ENCODE data around the gene SIKE1. TPM values are rescaled to one million over a fixed set of nuclear protein-coding genes. Genes with fewer than 3 reads are reported as not detected.

The SIKE1 gene
- total RNA-seq, 1 experiment from 2014 or later, result 60.7 TPM

- TF ChIP-seq REST (IDR thresholded peaks at IDR 0.05; ENCODE audit: low read depth) (no peak), EZH2phosphoT487 (IDR thresholded peaks at IDR 0.05; ENCODE audit: borderline replicate concordance) (no peak), ELF1 (IDR thresholded peaks at IDR 0.05; ENCODE audit: borderline replicate concordance, low read depth) (no peak), SRF (IDR thresholded peaks at IDR 0.05; ENCODE audit: low read depth) (no peak), JUND (IDR thresholded peaks at IDR 0.05) (no peak), TCF7L2 (IDR thresholded peaks at IDR 0.05; ENCODE audit: borderline replicate concordance, extremely low read depth, insufficient read depth, insufficient read length) (no peak), CEBPB (IDR thresholded peaks at IDR 0.05; ENCODE audit: low read depth) (no peak)
Measured at GRCh38 chr1:114820392-114820791, 39.9 kb upstream of the SIKE1 start (continued).

- Histone ChIP-seq H3K9me3 (ENCODE audit: control insufficient read depth in 1 of 2, insufficient read depth in 1 of 2, low read depth in 1 of 2, low read length in 2 of 2) (no peaks in the 10 kb centered on the region), H3K27me3 (ENCODE audit: insufficient read depth, low read length) (no peaks in the 10 kb centered on the region), H3K27ac (ENCODE audit: low read depth, low read length) (no peak overlapping the region), H3K4me1 (ENCODE audit: control insufficient read depth in 1 of 2, insufficient read depth in 2 of 2, low read length in 2 of 2) (no peaks in the 10 kb centered on the region), H4K20me1 (ENCODE audit: insufficient read depth) (no peaks in the 10 kb centered on the region), H3K36me3 (ENCODE audit: control insufficient read depth in 1 of 2, insufficient read depth in 2 of 2, low read length in 2 of 2) (no peaks in the 10 kb centered on the region), H2AFZ (ENCODE audit: low read depth, low read length, poor library complexity, severe bottlenecking) (no peak overlapping the region), H3K9ac (ENCODE audit: low read length) (no peak overlapping the region), H3K4me2 (ENCODE audit: low read length) (no peak overlapping the region), H3K79me2 (ENCODE audit: insufficient read depth, low read length) (no peaks in the 10 kb centered on the region), H3K4me3 (replicated peaks in 1 of 2; ENCODE audit: low read depth in 1 of 2, low read length in 2 of 2) (no peak overlapping the region), H3K9me2 (ENCODE audit: insufficient read depth) (no peaks in the 10 kb centered on the region)
- intact Hi-C loops (cut with micrococcal nuclease), result no loop called here
- ChIA-PET CTCF (no interaction called here), POLR2A (no interaction called here), RAD21 (ENCODE audit: low non-redundant PET in 1 of 2, low total read pairs in 2 of 2, uncharacterized antibody in 2 of 2, unreplicated experiment in 2 of 2) (no interaction called here)
- BruUV-seq (replicated peaks), result no TSS peak
- no peak for DNase-seq (ENCODE audit: low read depth, low spot score)
- ATAC-seq, result no peak
- TF ChIP-seq ZNF274 (IDR thresholded peaks at IDR 0.05; ENCODE audit: low read depth, low read length), result no peak
- TF ChIP-seq TCF7L2 (IDR thresholded peaks at IDR 0.05; ENCODE audit: borderline replicate concordance, extremely low read depth, insufficient read depth, insufficient read length), result no peak
- no peak for TF ChIP-seq EZH2phosphoT487 (IDR thresholded peaks at IDR 0.05; ENCODE audit: borderline replicate concordance)
- no peak for TF ChIP-seq MAX (IDR thresholded peaks at IDR 0.05)
- TF ChIP-seq SRF (IDR thresholded peaks at IDR 0.05; ENCODE audit: low read depth), result no peak
- no peak for TF ChIP-seq SP1 (IDR thresholded peaks at IDR 0.05; ENCODE audit: low read depth)
- no peak for TF ChIP-seq REST (IDR thresholded peaks at IDR 0.05; ENCODE audit: low read depth)
- no peak for TF ChIP-seq ZFX (IDR thresholded peaks at IDR 0.05)
- TF ChIP-seq CTCF (IDR thresholded peaks at IDR 0.05 in 2 of 3, conservative IDR thresholded peaks at IDR 0.05 in 1 of 3; ENCODE audit: borderline replicate concordance in 1 of 3, insufficient read depth in 1 of 3, low read depth in 2 of 3, low read length in 2 of 3), result no peak
- TF ChIP-seq FOSL1 (IDR thresholded peaks at IDR 0.05; ENCODE audit: low read depth), result no peak
- TF ChIP-seq POLR2AphosphoS5 (IDR thresholded peaks at IDR 0.05; ENCODE audit: low read depth, low read length), result no peak
- no peak for TF ChIP-seq ATF3 (IDR thresholded peaks at IDR 0.05)
- no peak for TF ChIP-seq CBX3 (IDR thresholded peaks at IDR 0.05; ENCODE audit: low read depth)
- TF ChIP-seq RAD21 (IDR thresholded peaks at IDR 0.05; ENCODE audit: low read depth), result no peak
Measured at GRCh38 chr1:114819869-114820268, 39.4 kb upstream of the SIKE1 start.

Measured in HCT116 (cell line).